ENCODE measurements around the gene FBXO46. TPM values are rescaled to one million over a fixed set of nuclear protein-coding genes. Genes with fewer than 3 reads are reported as not detected.
A peak's percentile ranks its signal among the peaks of the same experiment; 100 is the strongest.
"Not testable (repeated sequence)": the region's sequence is repeated elsewhere in the genome, so short reads cannot be mapped to it uniquely, and the experiment has no call there.

Gene FBXO46
- total RNA-seq, 1 donor from 2014 or later: 13.0 TPM

DNA sequence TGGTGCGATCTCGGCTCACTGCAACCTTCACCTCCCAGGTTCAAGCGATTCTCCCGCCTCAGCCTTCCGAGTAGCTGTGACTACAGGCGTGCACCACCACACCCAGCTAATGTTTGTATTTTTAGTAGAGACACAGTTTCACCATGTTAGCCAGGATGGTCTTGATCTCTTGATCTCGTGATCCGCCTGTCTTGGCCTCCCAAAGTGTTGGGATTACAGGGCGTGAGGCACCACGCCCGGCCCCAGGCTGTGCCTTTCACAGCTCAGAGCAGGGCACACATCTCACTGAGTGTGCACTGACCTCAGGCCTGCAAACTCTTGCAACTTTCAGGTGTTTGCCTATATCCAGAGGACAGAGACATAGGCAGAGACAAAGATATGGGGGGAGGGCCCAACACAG lies 45.7 kb downstream of the FBXO46 start:
- DNase-seq (ENCODE audit: low spot score): not testable (repeated sequence)

DNA sequence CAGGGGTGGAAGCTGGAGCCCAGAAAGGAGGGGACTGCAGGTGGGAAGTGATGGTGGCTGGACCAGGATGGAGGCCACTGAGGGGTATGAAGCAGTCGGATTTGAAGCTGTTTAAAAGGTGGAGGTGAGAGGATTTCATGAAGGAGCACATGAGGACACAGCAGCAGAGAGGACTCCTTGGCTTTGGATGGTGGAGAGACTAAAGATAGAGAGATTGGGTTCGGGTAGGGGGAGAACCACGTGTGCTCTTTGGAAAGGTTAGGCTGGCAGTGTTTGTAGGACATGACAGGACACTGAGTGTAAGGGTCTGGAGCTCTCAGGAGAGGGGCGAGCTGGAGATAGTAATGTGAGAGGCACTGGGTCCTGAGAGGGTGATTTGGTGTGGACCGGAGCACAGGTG lies 47.8 kb downstream of the FBXO46 start:
- no peak for DNase-seq (ENCODE audit: low spot score)

DNA sequence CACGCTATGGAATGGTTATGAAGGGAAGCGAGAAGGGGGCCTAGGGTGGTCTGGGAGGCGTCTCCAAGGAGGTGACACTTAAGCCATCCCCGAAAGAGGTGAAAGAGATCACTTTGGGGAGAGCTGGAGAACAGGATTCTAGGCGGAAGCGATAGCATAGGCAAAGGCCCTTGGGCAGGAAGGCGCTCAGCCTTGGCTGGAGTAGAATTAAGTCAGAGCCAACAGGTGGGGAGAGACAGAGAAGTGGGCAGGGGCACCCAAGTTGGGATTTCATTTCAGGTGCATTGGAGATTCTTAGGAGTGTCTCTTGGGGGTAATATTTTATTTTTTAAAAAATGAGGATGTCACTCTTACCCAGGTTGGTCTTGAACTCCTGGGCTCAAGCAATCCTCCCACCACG lies 48.6 kb downstream of the FBXO46 start:
- no peak for DNase-seq (ENCODE audit: low spot score)

DNA sequence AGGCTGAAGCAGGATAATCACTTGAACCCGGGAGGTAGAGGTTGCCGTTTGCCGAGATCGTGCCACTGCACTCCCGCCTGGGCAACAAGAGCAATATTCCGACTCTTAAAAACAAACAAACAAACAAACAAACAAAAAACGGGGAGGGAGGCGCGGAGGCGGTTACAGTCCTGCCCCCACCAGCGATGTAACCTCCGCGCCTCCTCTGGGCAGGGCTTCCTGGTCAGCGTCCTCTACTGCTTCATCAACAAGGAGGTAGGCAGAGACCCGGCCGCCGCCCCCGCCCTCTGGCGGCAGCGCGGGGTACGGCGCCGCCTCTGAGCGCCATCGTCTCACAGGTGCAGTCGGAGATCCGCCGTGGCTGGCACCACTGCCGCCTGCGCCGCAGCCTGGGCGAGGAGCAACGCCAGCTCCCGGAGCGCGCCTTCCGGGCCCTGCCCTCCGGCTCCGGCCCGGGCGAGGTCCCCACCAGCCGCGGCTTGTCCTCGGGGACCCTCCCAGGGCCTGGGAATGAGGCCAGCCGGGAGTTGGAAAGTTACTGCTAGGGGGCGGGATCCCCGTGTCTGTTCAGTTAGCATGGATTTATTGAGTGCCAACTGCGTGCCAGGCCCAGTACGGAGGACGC lies 49.2 kb downstream of the FBXO46 start:
- peak; percentile 79 for DNase-seq (ENCODE audit: low spot score)

DNA sequence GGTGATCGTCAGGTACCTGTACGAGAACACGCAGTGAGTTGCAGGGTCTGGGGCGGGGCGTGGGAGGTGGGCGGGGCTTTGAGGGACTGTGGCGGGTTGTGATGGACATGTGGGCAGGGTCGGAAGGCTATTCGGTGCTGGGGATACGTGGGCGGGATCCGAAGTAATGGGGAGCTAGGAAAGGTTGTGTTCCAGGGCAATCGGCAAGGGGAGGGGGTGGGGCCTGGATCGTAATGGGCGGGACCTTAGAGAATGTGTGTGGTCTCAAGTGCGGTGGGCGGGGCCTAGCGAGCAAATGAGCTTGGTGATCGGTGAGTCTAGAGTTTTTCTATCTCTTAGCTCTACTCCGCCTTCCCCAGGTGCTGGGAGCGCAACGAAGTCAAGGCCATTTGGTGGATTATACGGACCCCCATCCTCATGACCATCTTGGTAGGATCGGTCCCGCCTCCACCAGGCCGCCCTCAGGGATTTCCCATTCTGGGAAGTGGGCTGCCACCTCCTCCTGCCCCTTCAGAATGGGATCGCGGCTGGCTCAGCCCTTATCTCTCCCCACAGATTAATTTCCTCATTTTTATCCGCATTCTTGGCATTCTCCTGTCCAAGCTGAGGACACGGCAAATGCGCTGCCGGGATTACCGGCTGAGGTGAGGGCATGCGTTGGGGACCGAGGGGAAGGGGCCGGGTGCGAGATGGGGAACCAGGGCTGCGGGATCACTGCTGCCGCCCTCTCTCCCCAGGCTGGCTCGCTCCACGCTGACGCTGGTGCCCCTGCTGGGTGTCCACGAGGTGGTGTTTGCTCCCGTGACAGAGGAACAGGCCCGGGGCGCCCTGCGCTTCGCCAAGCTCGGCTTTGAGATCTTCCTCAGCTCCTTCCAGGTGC lies 53.1 kb downstream of the FBXO46 start:
- peak; percentile 66 for DNase-seq (ENCODE audit: low spot score)

DNA sequence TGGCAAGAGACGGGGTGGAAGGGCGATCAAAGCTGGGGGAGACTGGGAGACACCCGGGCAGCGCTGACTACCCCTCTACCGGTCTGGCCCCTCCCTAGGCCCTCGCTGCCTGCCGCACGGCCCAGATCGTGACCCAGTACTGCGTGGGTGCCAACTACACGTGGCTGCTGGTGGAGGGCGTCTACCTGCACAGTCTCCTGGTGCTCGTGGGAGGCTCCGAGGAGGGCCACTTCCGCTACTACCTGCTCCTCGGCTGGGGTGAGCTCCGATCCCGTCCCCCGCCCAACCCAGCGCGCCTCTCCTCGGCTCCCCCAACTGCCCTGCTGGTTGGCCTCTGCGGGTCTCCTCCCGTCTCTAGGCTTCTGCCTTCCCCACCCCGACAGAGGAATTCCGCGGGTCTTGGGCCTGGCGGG lies 53.8 kb downstream of the FBXO46 start:
- no peak for DNase-seq (ENCODE audit: low spot score)

DNA sequence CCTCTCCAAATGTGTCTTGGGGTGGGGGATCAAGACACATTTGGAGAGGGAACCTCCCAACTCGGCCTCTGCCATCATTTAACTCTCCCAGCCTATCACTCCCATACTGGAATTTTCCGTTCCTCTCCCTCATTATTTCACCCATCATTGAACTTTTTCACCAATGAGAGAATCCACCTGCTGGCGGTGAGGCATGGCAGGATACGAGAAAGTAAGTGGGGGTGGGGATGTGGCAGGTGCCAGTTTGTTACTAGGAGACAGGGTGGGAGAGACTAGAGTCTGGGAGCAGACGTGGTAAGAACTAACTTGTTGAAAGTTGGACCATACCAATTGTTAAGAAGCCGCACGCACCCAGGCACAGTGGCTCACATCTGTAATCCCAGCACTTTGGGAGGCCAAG lies 55.8 kb downstream of the FBXO46 start:
- no peak for DNase-seq (ENCODE audit: low spot score)

DNA sequence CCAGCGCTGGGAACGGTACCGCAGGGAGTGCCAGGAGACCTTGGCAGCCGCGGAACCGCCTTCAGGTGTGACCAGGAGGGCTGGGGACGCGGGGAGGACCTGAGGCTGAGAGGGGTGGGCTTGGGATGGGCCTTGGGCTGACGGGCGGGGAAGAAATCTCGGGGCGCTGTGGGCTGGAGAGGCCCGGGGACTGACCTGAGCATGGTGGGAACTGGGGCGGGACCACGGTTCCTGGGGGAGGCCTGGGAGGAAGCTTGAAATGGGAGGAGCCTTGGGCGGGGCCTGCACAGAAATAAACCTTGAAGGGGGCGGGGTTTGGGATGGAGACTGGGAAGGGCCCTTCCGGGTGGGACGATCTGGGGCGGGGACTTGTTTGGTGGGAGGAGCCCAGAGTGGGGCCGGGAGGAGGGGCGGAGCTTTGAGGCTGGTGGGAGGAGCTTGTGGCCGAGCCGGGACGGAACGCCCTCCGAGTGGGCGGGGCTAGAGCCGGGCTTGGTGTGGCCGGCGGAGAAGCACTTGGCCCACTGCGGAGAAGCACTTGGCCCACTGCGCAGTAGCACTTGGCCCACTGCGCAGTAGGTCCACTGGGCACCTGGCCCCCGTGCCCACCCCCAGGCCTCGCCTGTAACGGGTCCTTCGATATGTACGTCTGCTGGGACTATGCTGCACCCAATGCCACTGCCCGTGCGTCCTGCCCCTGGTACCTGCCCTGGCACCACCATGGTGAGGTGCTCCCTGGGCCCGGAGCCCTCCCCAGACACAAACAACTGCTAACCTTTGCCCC lies 59.8 kb downstream of the FBXO46 start:
- DNase-seq (ENCODE audit: low spot score): no peak

DNA sequence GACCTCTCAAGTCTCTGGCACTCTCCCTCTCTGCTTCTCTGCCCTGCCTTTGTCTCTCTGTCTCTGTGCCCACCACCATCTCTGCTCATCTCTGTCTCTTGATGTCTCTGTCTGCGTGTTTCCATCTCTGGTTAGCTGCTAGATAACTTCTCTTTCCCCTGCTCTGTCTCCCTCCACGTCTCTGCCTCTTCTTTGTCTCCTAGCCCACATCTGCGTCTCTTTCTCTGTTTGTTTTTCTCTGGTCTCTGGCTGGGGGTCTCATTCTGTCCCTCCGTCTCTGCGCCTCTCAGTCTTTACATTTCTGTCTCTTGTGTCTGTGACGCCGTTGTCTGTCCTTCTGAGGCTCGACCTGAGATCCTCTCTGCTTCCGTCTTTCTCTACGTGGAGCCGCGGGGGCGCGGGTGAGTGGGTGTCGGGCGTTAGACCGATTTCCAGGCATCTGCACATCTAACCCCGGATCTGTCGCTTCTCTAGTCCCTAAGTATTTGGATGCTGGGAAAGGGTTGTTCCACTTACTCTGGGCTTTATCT lies 62.3 kb downstream of the FBXO46 start:
- DNase-seq (ENCODE audit: low spot score): no peak

DNA sequence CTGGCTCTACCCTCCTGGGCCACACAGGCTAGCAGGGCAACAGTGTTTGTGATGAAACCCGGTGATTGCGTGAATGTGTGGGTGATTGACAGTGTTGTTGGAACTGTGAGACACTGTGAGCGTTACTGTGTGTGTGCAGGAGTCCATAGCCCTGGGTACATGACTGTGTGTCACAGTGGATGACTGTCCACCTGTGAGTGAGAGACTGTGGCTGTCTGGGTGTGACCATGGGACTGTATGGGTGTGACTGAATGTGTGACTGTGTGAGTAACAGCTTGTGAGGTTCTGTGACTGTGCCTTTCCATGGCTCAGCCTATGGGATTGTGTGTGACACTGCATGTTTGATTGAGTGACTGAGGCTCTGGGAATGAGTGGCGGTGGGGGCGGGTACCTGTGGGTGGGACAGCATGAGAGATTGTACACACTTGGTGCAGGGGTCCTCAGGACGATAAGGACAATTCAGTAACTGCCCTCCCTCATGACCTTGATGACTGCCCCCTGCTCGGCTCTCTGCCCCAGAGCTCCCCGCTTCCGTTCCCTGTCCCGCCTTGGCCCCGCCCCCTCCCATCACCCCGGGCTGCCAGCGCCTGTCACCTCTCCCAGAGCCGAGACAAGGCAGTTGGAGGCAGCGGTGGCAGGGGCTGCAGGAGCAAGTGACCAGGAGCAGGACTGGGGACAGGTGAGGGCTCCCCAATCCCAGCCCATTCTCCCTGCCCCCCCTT lies 62.9 kb downstream of the FBXO46 start, which contains the start of gene GIPR:
Gene GIPR (plus strand): TSS at position 602 of the 722 bp plus-strand sequence. CDS start 1,300 bp downstream, outside the sequence.
- DNase-seq (ENCODE audit: low spot score): no peak

DNA sequence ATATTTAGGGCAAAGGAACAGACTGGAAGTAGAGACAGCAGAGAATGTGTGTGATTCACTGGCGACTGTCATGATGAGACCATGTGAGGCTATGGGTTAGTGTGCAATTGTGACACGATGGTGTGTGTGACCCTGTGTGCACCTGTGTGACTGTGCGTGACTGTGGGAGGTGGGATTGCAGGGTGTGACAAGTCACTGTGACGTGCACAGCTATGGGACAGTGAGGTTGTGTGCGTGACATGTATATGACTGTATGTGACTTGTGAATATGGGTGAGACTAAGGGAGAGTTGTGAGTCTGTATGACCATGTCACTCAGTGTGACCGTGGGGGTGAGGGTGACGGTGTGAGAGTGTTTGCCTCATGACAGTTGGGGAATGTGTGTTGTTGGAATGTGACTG lies 66.1 kb downstream of the FBXO46 start:
- DNase-seq (ENCODE audit: low spot score): no peak

DNA sequence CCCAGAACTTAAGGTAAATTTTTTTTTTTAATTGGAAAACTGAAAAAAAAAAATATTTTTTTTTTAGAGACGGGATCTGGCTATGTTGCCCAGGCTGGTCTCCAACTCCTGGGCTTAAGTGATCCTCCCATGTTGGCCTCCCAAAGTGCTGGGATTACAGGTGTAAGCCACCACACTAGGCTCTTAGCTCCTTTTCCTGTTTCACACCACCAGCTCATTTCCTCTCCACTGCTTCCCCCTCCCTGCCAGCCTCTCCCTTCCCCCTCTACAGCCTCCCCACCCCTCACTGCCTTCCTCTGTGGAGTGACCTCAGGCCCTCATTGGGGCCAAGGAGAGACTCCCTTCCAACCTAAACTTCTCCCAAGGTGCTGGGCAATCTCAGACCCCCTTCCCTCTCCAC lies 66.9 kb downstream of the FBXO46 start:
- DNase-seq (ENCODE audit: low spot score): no peak

DNA sequence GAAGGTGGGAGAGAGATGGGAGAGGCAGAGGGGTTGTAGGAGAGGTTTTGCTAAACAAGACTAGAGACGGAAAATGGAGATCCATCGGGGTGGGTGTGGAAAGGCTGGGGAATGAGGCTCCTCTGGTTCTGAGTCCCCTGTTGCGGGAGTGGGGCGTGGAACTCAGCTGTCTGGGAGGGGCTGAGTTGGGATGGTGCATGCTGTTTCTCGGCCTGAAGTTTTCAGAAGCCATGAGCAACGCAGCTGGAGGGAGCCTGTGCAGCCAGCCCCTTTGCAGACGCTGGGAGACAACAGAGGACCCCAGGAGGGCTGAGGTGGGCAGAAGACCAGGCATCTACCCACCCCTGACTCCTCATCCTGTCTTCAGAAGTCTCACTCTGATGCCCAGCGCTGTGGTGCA lies 70.1 kb downstream of the FBXO46 start:
- no peak for DNase-seq (ENCODE audit: low spot score)

Other genes starting within 250 kb of the FBXO46 start
- 7.5 TPM for gene RTN2, start 233.8 kb downstream of the FBXO46 start, total RNA-seq (ENCODE audit: insufficient read depth, low replicate concordance)
- gene PPM1N, start 232.5 kb downstream of the FBXO46 start, total RNA-seq (ENCODE audit: insufficient read depth, low replicate concordance): not detected
- 66.2 TPM for gene VASP, start 223.4 kb downstream of the FBXO46 start, total RNA-seq (ENCODE audit: insufficient read depth, low replicate concordance)
- 4.8 TPM for gene OPA3, start 146.1 kb downstream of the FBXO46 start, total RNA-seq (ENCODE audit: insufficient read depth, low replicate concordance)
- 0.48 TPM for gene GPR4, start 128.7 kb downstream of the FBXO46 start, total RNA-seq (ENCODE audit: insufficient read depth, low replicate concordance)
- 4.6 TPM for gene EML2, start 91.5 kb downstream of the FBXO46 start, total RNA-seq (ENCODE audit: insufficient read depth, low replicate concordance)
- gene GIPR, start 62.7 kb downstream of the FBXO46 start, total RNA-seq (ENCODE audit: insufficient read depth, low replicate concordance): 0.72 TPM
- 108 TPM for gene SNRPD2, start 38.9 kb downstream of the FBXO46 start, total RNA-seq (ENCODE audit: insufficient read depth, low replicate concordance)
- gene QPCTL, start 38.2 kb downstream of the FBXO46 start, total RNA-seq (ENCODE audit: insufficient read depth, low replicate concordance): 9.4 TPM
- not detected for gene MEIOSIN, start 2.5 kb upstream of the FBXO46 start, total RNA-seq (ENCODE audit: insufficient read depth, low replicate concordance)
- 18.8 TPM for gene SIX5, start 38.4 kb upstream of the FBXO46 start, total RNA-seq (ENCODE audit: insufficient read depth, low replicate concordance)
- gene DMPK, start 51.6 kb upstream of the FBXO46 start, total RNA-seq (ENCODE audit: insufficient read depth, low replicate concordance): 91.2 TPM
- 23.8 TPM for gene DMWD, start 61.9 kb upstream of the FBXO46 start, total RNA-seq (ENCODE audit: insufficient read depth, low replicate concordance)
- not detected for gene RSPH6A, start 84.4 kb upstream of the FBXO46 start, total RNA-seq (ENCODE audit: insufficient read depth, low replicate concordance)
- 23.1 TPM for gene SYMPK, start 132.3 kb upstream of the FBXO46 start, total RNA-seq (ENCODE audit: insufficient read depth, low replicate concordance)
- not detected for gene FOXA3, start 133.4 kb upstream of the FBXO46 start, total RNA-seq (ENCODE audit: insufficient read depth, low replicate concordance)
- gene IRF2BP1, start 155.2 kb upstream of the FBXO46 start, total RNA-seq (ENCODE audit: insufficient read depth, low replicate concordance): 16.9 TPM
- not detected for gene MYPOP, start 171.7 kb upstream of the FBXO46 start, total RNA-seq (ENCODE audit: insufficient read depth, low replicate concordance)
- gene NANOS2, start 183.9 kb upstream of the FBXO46 start, total RNA-seq (ENCODE audit: insufficient read depth, low replicate concordance): not detected
- gene NOVA2, start 243.0 kb upstream of the FBXO46 start, total RNA-seq (ENCODE audit: insufficient read depth, low replicate concordance): 6.0 TPM